Measurements from ENCODE around the gene CYP21A2. TPM values are rescaled to one million over a fixed set of nuclear protein-coding genes. Genes with fewer than 3 reads are reported as not detected.

Gene CYP21A2
- total and polyA plus RNA-seq, 4 donors: 1.7 to 29.7 (median 18.3) TPM

GRCh38 chr6:32082935-32083334 is 44.7 kb downstream of the CYP21A2 start:
- DNase-seq (ENCODE audit: low spot score): no peak
- no peak overlapping the region for H3K4me3 ChIP-seq (ENCODE audit: low read depth in 1 of 3, low read length in 3 of 3)
- peaks cover 0 to 5% (median 2%) of the 10 kb centered on the region in 4 donors for H3K4me1 ChIP-seq (ENCODE audit: control insufficient read depth in 4 of 4, insufficient read depth in 4 of 4, low read length in 3 of 4)
- no peaks in the 10 kb centered on the region for H3K9me3 ChIP-seq (ENCODE audit: control insufficient read depth in 4 of 4, low read length in 3 of 4)
- 86% methylated on average over 9 of the region's 9 CpGs for WGBS
- H3K36me3 ChIP-seq (ENCODE audit: control insufficient read depth in 4 of 4, insufficient read depth in 3 of 4, low read depth in 1 of 4, low read length in 3 of 4): no peaks in the 10 kb centered on the region
- peaks cover 0 to 3% (median 0%) of the 10 kb centered on the region in 4 donors for H3K27me3 ChIP-seq (ENCODE audit: control insufficient read depth in 4 of 4, insufficient read depth in 4 of 4, low read length in 3 of 4)
- no peak overlapping the region for H3K27ac ChIP-seq (ENCODE audit: low read depth in 1 of 2, low read length in 2 of 2)
- TF ChIP-seq JUND (IDR thresholded peaks at IDR 0.05) (no peak), RXRA (IDR thresholded peaks at IDR 0.05) (no peak), HNF4A (conservative IDR thresholded peaks at IDR 0.05) (no peak), GABPA (IDR thresholded peaks at IDR 0.05 in 1 of 2, conservative IDR thresholded peaks at IDR 0.05 in 1 of 2) (no peak), NR2F2 (IDR thresholded peaks at IDR 0.05) (no peak), RAD21 (IDR thresholded peaks at IDR 0.05) (no peak), EGR1 (IDR thresholded peaks at IDR 0.05; ENCODE audit: low read depth in 2 of 2) (no peak), ZBTB33 (IDR thresholded peaks at IDR 0.05) (no peak), MAX (IDR thresholded peaks at IDR 0.05) (no peak), ATF3 (IDR thresholded peaks at IDR 0.05) (no peak), FOXA2 (IDR thresholded peaks at IDR 0.05) (no peak), HNF4G (IDR thresholded peaks at IDR 0.05) (no peak), YY1 (IDR thresholded peaks at IDR 0.05) (no peak), TAF1 (conservative IDR thresholded peaks at IDR 0.05) (no peak), REST (IDR thresholded peaks at IDR 0.05) (no peak), FOXA1 (IDR thresholded peaks at IDR 0.05) (no peak), SP1 (IDR thresholded peaks at IDR 0.05) (no peak)
- TF ChIP-seq, protein P1, sequence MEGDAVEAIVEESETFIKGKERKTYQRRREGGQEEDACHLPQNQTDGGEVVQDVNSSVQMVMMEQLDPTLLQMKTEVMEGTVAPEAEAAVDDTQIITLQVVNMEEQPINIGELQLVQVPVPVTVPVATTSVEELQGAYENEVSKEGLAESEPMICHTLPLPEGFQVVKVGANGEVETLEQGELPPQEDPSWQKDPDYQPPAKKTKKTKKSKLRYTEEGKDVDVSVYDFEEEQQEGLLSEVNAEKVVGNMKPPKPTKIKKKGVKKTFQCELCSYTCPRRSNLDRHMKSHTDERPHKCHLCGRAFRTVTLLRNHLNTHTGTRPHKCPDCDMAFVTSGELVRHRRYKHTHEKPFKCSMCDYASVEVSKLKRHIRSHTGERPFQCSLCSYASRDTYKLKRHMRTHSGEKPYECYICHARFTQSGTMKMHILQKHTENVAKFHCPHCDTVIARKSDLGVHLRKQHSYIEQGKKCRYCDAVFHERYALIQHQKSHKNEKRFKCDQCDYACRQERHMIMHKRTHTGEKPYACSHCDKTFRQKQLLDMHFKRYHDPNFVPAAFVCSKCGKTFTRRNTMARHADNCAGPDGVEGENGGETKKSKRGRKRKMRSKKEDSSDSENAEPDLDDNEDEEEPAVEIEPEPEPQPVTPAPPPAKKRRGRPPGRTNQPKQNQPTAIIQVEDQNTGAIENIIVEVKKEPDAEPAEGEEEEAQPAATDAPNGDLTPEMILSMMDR (IDR thresholded peaks at IDR 0.05; ENCODE audit: low read depth, low read length, missing input control): no peak
- no peak overlapping the region for H3K9ac ChIP-seq (ENCODE audit: low read depth in 1 of 2, low read length in 2 of 2)

All from liver (tissue), 9 donors.